Stimulated activated CD4-positive, alpha-beta T cell treated with anti-CD3 and anti-CD28 coated beads, Interleukin-12 subunit alpha, Interleukin-12 subunit beta, amount 100 ng/mL, for 24 hours (primary cell): ENCODE results near the gene SLC2A4RG.
"Not testable (repeated sequence)": the region's sequence is repeated elsewhere in the genome, so short reads cannot be mapped to it uniquely, and the experiment has no call there.

Experiments
- DNase-seq, 2 experiments: peaks; one replicate each; pipeline ENCODE4 v3.0.0-alpha.2; 2020; ENCODE audit warnings: low read depth in 2 of 2

Gene SLC2A4RG

GRCh38 chr20:63775096-63775978 lies 35.8 kb downstream of the SLC2A4RG start:
- peak in 1 of 2 experiments; percentile 26 for DNase-seq

- DNase-seq: not testable (repeated sequence)
Observed at GRCh38 chr20:63776875-63777274, 37.3 kb downstream of the SLC2A4RG start.

GRCh38 chr20:63777614-63778013 lies 38.0 kb downstream of the SLC2A4RG start:
- no peak for DNase-seq

- DNase-seq: no peak
Observed at GRCh38 chr20:63778034-63778752, 38.6 kb downstream of the SLC2A4RG start.

GRCh38 chr20:63778857-63779256 lies 39.3 kb downstream of the SLC2A4RG start:
- DNase-seq: no peak

GRCh38 chr20:63781181-63781580 lies 41.6 kb downstream of the SLC2A4RG start:
- no peak for DNase-seq

GRCh38 chr20:63782051-63782471 lies 42.5 kb downstream of the SLC2A4RG start:
- DNase-seq: no peak

- DNase-seq: no peak
Observed at GRCh38 chr20:63782521-63782971, 43.0 kb downstream of the SLC2A4RG start.

GRCh38 chr20:63783970-63784369 lies 44.4 kb downstream of the SLC2A4RG start:
- DNase-seq: no peak

GRCh38 chr20:63785691-63786131 lies 46.1 kb downstream of the SLC2A4RG start:
- DNase-seq: no peak

- no peak for DNase-seq
Observed at GRCh38 chr20:63787302-63787701, 47.7 kb downstream of the SLC2A4RG start.

GRCh38 chr20:63787749-63788148 lies 48.2 kb downstream of the SLC2A4RG start:
- DNase-seq: no peak

- DNase-seq: no peak
Observed at GRCh38 chr20:63789836-63790571, 50.4 kb downstream of the SLC2A4RG start.

GRCh38 chr20:63790572-63791168 lies 51.1 kb downstream of the SLC2A4RG start:
- no peak for DNase-seq

- no peak for DNase-seq
Observed at GRCh38 chr20:63791497-63792156, 52.1 kb downstream of the SLC2A4RG start.

- no peak for DNase-seq
Observed at GRCh38 chr20:63792866-63793265, 53.3 kb downstream of the SLC2A4RG start.
